ENCODE results near the gene LGI2. TPM values are rescaled to one million over a fixed set of nuclear protein-coding genes. Genes with fewer than 3 reads are reported as not detected.

LGI2 gene
- total RNA-seq, 1 experiment from 2014 or later: 12.2 TPM

DNA sequence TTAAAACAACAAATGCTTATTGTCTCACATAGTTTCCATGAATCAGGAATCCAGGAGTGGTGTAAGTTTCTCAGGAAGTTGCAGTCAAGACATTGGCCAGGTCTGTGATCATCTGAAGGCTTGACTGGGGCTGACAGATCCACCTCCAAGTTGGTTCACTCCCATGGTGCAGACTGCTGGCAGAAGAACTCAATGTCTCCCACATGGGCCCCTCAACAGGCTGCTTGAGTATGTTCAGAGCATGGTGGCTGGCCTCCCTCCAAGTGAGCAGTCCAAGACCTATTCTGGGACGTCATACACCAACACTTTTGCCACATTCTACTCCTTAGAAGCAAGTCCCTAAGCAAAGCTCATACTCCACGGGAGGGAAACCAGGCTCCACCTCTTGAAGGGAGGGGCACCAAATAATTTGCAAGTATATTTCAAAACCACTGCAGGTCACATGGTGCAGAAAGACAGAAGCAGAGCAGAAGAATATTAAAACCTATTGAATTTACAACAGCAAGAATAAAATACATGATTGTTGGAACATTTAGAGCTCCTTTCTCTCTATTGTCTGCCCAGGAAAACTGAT, 35.3 kb downstream of the LGI2 start (continued):
- TF ChIP-seq, protein P1, sequence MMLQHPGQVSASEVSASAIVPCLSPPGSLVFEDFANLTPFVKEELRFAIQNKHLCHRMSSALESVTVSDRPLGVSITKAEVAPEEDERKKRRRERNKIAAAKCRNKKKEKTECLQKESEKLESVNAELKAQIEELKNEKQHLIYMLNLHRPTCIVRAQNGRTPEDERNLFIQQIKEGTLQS (CRISPR knock-in tag; conservative IDR thresholded peaks at IDR 0.05): no peak
- TF ChIP-seq, protein P2, sequence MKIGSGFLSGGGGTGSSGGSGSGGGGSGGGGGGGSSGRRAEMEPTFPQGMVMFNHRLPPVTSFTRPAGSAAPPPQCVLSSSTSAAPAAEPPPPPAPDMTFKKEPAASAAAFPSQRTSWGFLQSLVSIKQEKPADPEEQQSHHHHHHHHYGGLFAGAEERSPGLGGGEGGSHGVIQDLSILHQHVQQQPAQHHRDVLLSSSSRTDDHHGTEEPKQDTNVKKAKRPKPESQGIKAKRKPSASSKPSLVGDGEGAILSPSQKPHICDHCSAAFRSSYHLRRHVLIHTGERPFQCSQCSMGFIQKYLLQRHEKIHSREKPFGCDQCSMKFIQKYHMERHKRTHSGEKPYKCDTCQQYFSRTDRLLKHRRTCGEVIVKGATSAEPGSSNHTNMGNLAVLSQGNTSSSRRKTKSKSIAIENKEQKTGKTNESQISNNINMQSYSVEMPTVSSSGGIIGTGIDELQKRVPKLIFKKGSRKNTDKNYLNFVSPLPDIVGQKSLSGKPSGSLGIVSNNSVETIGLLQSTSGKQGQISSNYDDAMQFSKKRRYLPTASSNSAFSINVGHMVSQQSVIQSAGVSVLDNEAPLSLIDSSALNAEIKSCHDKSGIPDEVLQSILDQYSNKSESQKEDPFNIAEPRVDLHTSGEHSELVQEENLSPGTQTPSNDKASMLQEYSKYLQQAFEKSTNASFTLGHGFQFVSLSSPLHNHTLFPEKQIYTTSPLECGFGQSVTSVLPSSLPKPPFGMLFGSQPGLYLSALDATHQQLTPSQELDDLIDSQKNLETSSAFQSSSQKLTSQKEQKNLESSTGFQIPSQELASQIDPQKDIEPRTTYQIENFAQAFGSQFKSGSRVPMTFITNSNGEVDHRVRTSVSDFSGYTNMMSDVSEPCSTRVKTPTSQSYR (CRISPR knock-in tag; IDR thresholded peaks at IDR 0.05): no peak
- TF ChIP-seq, protein P3, sequence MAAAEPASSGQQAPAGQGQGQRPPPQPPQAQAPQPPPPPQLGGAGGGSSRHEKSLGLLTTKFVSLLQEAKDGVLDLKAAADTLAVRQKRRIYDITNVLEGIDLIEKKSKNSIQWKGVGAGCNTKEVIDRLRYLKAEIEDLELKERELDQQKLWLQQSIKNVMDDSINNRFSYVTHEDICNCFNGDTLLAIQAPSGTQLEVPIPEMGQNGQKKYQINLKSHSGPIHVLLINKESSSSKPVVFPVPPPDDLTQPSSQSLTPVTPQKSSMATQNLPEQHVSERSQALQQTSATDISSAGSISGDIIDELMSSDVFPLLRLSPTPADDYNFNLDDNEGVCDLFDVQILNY (CRISPR knock-in tag; IDR thresholded peaks at IDR 0.05): no peak
- TF ChIP-seq ZNF416 (CRISPR knock-in tag; IDR thresholded peaks at IDR 0.05): no peak
- TF ChIP-seq, protein P4, sequence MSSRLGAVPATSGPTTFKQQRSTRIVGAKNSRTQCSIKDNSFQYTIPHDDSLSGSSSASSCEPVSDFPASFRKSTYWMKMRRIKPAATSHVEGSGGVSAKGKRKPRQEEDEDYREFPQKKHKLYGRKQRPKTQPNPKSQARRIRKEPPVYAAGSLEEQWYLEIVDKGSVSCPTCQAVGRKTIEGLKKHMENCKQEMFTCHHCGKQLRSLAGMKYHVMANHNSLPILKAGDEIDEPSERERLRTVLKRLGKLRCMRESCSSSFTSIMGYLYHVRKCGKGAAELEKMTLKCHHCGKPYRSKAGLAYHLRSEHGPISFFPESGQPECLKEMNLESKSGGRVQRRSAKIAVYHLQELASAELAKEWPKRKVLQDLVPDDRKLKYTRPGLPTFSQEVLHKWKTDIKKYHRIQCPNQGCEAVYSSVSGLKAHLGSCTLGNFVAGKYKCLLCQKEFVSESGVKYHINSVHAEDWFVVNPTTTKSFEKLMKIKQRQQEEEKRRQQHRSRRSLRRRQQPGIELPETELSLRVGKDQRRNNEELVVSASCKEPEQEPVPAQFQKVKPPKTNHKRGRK (CRISPR knock-in tag; IDR thresholded peaks at IDR 0.05; ENCODE audit: borderline replicate concordance): no peak

DNA sequence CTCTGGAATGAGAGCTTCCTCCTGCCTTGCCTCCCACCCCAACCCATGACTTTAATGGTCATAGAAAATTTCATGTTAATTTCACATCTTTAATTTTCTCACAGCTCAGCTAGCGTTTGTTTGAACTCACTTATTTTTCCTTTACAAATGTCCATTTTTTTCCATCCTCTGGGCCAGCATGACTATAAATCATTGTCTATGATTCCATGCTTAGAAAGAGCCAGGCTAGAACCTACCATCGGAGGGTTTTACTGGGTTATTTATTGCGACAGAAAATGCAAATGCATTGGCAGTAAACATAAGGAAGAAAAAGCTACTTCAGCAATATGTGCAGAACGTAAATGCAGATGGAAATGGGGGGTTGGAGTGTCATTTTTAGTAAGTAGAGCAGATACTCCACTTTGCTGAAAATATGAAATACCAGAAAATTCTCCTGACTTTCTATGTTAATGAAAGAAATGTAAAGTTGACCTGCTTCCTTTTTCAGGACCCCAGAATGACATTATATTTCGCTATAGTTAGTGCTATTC, 37.1 kb downstream of the LGI2 start:
- TF ChIP-seq ZNF396 (CRISPR knock-in tag; IDR thresholded peaks at IDR 0.05; ENCODE audit: borderline replicate concordance): no peak
- no peak for TF ChIP-seq EMX1 (CRISPR knock-in tag; IDR thresholded peaks at IDR 0.05)
- TF ChIP-seq OVOL2 (CRISPR knock-in tag; IDR thresholded peaks at IDR 0.05; ENCODE audit: borderline replicate concordance): no peak
- TF ChIP-seq, protein P5, sequence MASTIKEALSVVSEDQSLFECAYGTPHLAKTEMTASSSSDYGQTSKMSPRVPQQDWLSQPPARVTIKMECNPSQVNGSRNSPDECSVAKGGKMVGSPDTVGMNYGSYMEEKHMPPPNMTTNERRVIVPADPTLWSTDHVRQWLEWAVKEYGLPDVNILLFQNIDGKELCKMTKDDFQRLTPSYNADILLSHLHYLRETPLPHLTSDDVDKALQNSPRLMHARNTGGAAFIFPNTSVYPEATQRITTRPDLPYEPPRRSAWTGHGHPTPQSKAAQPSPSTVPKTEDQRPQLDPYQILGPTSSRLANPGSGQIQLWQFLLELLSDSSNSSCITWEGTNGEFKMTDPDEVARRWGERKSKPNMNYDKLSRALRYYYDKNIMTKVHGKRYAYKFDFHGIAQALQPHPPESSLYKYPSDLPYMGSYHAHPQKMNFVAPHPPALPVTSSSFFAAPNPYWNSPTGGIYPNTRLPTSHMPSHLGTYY (CRISPR knock-in tag; IDR thresholded peaks at IDR 0.05): no peak
- TF ChIP-seq CREB1 (CRISPR knock-in tag; IDR thresholded peaks at IDR 0.05): no peak
- no peak for TF ChIP-seq ZNF423 (CRISPR knock-in tag; IDR thresholded peaks at IDR 0.05)
- TF ChIP-seq, protein P6, sequence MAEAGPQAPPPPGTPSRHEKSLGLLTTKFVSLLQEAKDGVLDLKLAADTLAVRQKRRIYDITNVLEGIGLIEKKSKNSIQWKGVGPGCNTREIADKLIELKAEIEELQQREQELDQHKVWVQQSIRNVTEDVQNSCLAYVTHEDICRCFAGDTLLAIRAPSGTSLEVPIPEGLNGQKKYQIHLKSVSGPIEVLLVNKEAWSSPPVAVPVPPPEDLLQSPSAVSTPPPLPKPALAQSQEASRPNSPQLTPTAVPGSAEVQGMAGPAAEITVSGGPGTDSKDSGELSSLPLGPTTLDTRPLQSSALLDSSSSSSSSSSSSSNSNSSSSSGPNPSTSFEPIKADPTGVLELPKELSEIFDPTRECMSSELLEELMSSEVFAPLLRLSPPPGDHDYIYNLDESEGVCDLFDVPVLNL (CRISPR knock-in tag; IDR thresholded peaks at IDR 0.05; ENCODE audit: borderline replicate concordance, low read depth): no peak
- H3K4me1 Mint-ChIP-seq: peaks cover 14% of the 10 kb centered on the region
- H3K4me3 Mint-ChIP-seq: no peak overlapping the region
- H3K9me3 Mint-ChIP-seq: peaks cover 26% of the 10 kb centered on the region
- no peak overlapping the region for H3K27ac Mint-ChIP-seq
- peaks cover 8% of the 10 kb centered on the region for H3K27me3 Mint-ChIP-seq (ENCODE audit: low read depth)
- ATAC-seq: no peak
- CTCF ChIA-PET: interaction anchor here (5.2 kb wide), 1 partner anchor 13 kb away, joined by 28 read pairs; no protein-coding TSS in a partner anchor
- DNase-seq (ENCODE audit: low spot score): no peak
- H3K36me3 Mint-ChIP-seq: peaks cover 2% of the 10 kb centered on the region
- POLR2A ChIA-PET: no interaction called here

DNA sequence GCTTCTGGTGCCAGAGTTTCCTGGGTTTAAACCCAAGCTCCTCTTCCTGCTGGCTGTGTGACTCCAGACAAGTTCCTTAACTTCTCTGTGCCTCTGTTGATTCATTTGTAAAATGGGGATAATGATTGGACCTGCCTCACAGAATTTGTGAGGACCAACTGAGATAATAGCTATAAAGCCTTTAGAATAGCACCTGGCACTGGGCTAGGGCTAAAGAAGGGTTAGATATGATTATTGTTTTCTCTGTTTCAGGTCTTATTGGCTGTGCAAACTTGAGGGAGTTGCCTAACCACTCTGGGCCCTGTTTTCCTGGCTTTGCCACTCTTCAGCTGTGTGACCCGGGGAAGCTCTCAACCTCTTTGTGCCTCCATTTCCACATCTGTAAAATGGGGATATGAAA, 37.8 kb downstream of the LGI2 start:
- Mint-ChIP-seq H3K36me3 (peaks cover 6% of the 10 kb centered on the region), H3K4me1 (peaks cover 14% of the 10 kb centered on the region), H3K4me3 (no peak overlapping the region), H3K27ac (no peak overlapping the region), H3K27me3 (ENCODE audit: low read depth) (peaks cover 8% of the 10 kb centered on the region), H3K9me3 (peaks cover 20% of the 10 kb centered on the region)
- ChIA-PET POLR2A (no interaction called here), CTCF (interaction anchor here (5.2 kb wide), 1 partner anchor 12 kb away, joined by 28 read pairs; no protein-coding TSS in a partner anchor)
- no peak for TF ChIP-seq NR3C1 (CRISPR knock-in tag; conservative IDR thresholded peaks at IDR 0.05; ENCODE audit: low read depth)
- TF ChIP-seq FOXK1 (CRISPR knock-in tag; IDR thresholded peaks at IDR 0.05): no peak
- TF ChIP-seq, protein P7, sequence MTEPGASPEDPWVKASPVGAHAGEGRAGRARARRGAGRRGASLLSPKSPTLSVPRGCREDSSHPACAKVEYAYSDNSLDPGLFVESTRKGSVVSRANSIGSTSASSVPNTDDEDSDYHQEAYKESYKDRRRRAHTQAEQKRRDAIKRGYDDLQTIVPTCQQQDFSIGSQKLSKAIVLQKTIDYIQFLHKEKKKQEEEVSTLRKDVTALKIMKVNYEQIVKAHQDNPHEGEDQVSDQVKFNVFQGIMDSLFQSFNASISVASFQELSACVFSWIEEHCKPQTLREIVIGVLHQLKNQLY (CRISPR knock-in tag; IDR thresholded peaks at IDR 0.05): no peak
- no peak for TF ChIP-seq TEAD1 (CRISPR knock-in tag; IDR thresholded peaks at IDR 0.05)
- TF ChIP-seq GRHL2 (CRISPR knock-in tag; IDR thresholded peaks at IDR 0.05; ENCODE audit: insufficient replicate concordance, severe bottlenecking): no peak
- no peak for TF ChIP-seq SMAD3 (CRISPR knock-in tag; IDR thresholded peaks at IDR 0.05; ENCODE audit: borderline replicate concordance)
- ATAC-seq (no peak), DNase-seq (ENCODE audit: low spot score) (no peak)
